Stimulated activated CD8-positive, alpha-beta memory T cell treated with anti-CD3 and anti-CD28 coated beads, Interleukin-4, amount 100 ng/mL, for 24 hours (primary cell): Measurements from ENCODE around the gene COPS3.

ENCODE experiments used
- DNase-seq: peaks from one replicate; pipeline ENCODE4 v3.0.0-alpha.2; 2020; ENCODE audit warnings: low read depth

COPS3 gene

GRCh38 chr17:17216236-17216635 is 64.8 kb downstream of the COPS3 start:
- DNase-seq = no peak

GRCh38 chr17:17215575-17215974 is 65.5 kb downstream of the COPS3 start:
- DNase-seq = no peak

- no peak for DNase-seq
Measured at GRCh38 chr17:17214646-17215436, 66.2 kb downstream of the COPS3 start.

GRCh38 chr17:17213775-17214174 is 67.3 kb downstream of the COPS3 start:
- no peak for DNase-seq

- no peak for DNase-seq
Measured at GRCh38 chr17:17207998-17208397, 73.0 kb downstream of the COPS3 start.

GRCh38 chr17:17206913-17207335 is 74.1 kb downstream of the COPS3 start:
- DNase-seq = no peak

- peak; percentile 88 for DNase-seq
Measured at GRCh38 chr17:17206124-17206912, 74.7 kb downstream of the COPS3 start, which contains the start of gene PLD6. Gene PLD6 (minus strand): TSS chr17:17206333. CDS start chr17:17206286, 47 bp downstream.

GRCh38 chr17:17205368-17206123 is 75.5 kb downstream of the COPS3 start:
- peak; percentile 53 for DNase-seq

- DNase-seq = no peak
Measured at GRCh38 chr17:17204635-17205231, 76.3 kb downstream of the COPS3 start.

- no peak for DNase-seq
Measured at GRCh38 chr17:17204041-17204591, 76.9 kb downstream of the COPS3 start.

GRCh38 chr17:17203173-17203730 is 77.8 kb downstream of the COPS3 start:
- DNase-seq = no peak

- no peak for DNase-seq
Measured at GRCh38 chr17:17201907-17202306, 79.1 kb downstream of the COPS3 start.

GRCh38 chr17:17201271-17201670 is 79.8 kb downstream of the COPS3 start:
- no peak for DNase-seq

- no peak for DNase-seq
Measured at GRCh38 chr17:17200831-17201230, 80.2 kb downstream of the COPS3 start.

- DNase-seq = no peak
Measured at GRCh38 chr17:17200311-17200710, 80.7 kb downstream of the COPS3 start.

- no peak for DNase-seq
Measured at GRCh38 chr17:17198281-17198680, 82.8 kb downstream of the COPS3 start.

GRCh38 chr17:17196776-17197175 is 84.3 kb downstream of the COPS3 start:
- DNase-seq = no peak
